NCI-H146 (cell line): ENCODE measurements around the gene RELB.

Experiments used
- DNase-seq: peaks from one replicate; lab custom pipeline; 2025; lab: John Stamatoyannopoulos, UW

RELB gene

GRCh38 chr19:45059258-45059965 lies 58.1 kb downstream of the RELB start:
- peak; percentile 59 for DNase-seq

DNA sequence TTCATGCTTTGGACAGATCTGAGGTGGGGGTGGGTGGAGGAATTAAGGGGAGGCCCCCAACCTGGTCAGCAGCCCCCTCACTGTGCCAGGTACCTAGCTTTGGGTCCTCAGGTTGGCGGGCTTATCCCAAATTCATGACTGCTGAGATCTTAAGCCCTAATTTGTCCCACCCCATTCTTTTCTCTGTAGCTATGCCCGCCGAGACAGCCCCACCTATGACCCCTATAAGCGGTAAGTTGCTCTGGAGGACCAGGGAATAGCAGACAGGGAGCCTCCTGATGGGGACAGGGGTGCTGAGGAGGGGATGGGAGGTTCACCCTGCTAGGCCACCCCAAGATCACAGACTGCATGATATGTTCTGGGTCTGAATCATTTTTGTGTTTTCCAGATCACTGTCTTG lies 60.7 kb downstream of the RELB start:
- no peak for DNase-seq

DNA sequence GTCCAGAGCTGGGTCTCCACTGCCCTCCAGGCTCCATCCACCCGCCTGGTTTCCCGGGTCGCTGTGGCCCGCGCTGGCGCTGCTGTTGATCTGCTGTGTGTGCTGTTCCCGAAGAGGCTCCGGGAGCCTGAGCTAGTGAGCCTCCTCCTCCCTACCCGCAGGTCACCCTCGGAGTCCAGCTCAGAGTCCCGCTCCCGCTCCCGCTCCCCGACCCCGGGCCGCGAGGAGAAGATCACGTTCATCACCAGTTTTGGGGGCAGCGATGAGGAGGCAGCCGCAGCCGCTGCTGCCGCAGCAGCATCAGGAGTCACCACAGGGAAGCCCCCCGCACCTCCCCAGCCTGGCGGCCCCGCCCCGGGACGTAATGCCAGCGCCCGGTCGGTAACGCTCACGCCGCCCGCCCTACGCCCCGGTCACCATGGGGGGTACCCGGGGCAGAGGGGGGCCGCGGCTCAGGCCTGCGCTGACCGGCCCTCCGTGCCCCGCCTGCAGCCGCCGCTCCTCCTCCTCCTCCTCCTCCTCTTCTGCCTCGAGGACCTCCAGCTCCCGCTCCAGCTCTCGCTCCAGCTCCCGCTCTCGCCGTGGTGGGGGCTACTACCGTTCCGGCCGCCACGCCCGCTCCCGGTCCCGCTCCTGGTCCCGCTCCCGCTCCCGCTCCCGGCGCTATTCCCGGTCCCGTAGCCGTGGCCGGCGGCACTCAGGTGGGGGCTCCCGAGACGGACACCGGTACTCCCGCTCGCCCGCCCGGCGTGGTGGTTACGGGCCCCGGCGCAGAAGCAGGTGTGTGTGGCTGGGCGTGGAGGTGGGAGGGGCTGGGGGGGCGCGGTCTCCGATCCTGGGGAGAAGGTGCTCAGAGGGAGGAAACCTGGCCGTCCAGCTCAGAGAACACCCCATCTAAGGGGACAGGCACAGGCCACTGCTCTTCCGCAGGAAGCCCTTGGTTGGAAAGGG lies 62.9 kb downstream of the RELB start:
- DNase-seq, result no peak

DNA sequence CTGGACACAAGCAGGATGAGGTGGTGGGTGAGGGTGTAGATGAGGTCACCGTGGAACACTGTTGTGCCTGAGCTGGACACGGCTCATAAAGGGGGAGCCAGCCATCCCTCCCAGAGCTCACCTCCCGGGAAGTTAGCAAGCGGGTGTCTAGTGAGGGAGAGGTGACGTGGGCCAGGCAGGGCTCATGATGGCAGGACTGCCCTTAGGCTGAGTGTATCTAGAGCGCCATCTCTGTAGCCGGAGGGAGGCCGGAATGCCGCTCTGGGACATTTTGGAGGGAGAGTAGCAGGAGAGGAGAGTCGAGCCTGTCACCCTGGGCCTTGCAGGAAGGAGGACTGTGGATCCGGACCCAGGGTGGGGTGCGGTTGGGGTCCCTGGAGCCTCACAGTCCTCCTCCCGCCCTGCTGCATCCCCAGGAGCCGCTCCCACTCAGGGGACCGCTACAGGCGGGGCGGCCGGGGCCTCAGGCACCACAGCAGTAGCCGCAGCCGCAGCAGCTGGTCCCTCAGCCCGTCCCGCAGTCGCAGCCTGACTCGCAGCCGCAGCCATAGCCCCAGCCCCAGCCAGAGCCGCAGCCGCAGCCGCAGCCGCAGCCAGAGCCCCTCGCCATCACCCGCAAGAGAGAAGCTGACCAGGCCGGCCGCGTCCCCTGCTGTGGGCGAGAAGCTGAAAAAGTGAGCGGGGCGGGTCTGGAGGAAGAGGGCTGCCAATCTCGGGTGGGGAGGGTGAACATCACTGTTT lies 65.8 kb downstream of the RELB start:
- DNase-seq, result no peak

- no peak for DNase-seq
Observed at GRCh38 chr19:45068041-45068440, 66.8 kb downstream of the RELB start.

DNA sequence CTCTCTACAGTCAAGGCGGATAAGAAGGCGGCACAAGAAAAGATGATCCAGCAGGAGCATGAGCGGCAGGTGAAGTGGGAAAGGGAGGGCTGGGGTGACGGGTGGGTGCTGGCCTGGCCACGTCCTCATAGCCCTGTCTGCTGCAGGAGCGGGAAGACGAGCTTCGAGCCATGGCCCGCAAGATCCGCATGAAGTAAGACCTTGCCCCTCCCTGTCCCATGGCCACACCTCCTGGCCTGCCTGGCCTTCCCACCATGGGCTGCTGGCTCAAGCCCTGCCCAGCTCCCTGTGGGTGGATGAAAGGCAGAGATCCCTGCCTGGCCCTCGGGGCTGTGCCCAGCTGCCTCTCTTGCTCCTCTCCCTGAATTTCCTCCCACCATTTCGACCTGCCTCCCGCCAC lies 67.8 kb downstream of the RELB start:
- DNase-seq, result no peak

GRCh38 chr19:45070214-45070613 lies 69.0 kb downstream of the RELB start:
- no peak for DNase-seq

DNA sequence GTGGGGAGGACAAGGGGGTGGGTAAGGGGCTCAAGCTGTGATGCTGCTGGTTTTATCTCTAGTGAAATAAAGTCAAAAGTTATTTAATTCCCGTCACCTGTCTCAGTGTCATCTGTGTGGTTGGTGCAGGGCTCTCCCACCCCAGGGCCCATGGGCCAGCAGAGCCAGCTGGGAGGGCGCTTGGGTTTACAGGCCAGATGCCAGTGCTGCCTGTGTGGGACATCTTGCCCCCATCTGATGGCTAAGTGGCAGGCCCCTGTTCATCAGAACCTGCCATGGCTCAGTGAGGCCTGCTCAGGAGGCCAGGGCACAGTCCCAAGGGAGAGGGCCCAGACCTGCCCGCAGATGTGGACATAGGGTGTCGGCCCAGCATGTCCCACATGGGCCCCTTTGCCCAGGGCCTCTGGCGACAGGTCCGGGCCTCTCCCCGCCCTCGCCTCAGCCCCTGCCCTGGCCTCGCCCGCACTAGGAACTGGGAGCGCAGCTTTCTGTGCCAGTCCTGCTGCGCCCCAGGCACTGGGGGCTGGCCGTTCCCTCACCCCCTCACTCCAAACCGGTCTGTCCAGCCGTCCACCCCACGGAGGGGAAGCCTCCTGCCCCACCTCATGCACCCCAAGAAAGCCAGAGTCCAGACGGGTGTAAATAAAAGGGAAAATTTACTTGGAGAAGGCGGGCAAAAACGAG lies 69.7 kb downstream of the RELB start:
- no peak for DNase-seq

- no peak for DNase-seq
Observed at GRCh38 chr19:45071545-45071938, 70.3 kb downstream of the RELB start.

- DNase-seq, result no peak
Observed at GRCh38 chr19:45071969-45072790, 70.9 kb downstream of the RELB start.

DNA sequence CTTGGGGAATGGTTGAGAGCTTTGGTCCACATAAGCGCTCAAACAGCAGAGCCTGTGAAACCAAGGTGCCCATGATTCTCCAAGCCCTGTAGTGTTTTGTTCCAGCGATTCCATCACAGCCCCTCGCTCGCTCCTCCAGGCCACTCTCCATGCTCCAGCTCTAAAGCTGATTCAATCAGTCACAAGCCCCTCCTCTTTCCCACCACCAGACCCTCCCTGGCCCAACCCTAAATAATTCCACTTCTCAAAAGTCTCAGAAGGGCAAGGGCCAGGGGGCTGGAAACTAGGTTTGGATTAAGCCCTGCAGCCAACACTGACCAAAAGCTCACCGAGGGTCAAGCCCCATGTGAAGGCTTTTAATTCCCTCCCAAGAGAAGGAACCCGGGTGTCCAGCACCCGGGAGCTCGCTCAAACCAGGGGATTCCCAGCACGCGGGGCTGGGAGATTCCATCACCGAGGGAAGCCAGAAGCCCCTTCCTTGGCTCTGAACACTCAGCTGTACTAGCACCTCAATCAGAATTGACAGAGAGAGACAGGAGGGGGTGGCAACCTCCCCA lies 73.6 kb downstream of the RELB start:
- DNase-seq, result no peak

DNA sequence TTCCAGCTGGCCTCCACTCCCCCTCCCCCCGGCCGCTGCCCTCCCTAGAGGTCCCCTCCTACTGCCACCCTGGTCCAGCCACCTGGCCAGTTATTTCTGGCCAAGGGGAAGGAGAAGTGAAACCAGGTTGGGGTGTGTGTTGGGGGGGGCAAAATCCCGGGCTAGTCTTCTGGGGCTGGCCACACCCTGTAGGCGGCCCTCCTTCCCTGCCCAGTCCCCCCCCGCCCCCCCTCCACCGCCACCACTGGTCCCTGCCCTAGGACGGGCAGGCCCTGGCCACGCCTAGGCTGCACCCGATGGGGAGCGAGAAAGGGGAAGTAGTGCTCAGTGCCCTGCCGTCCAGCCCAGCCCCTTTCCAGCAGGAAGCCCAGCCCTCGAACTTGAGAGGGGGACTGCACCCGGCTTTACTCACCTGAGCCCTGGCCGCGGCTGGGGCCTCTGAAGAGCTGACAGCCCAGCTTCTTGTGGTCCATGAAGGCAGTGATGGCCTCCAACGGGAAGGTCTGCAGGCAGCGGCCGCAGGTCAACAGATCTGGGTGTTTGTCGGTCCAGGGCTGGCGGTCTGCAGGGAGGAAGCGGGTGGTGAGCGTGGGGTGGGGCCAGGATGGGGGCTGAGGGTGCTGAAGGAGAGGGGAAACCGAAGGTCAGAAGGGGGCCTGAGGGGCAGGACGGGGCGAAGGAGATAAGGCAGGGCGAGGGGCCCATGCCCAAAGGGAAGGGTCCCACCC lies 74.2 kb downstream of the RELB start:
- peak; percentile 77 for DNase-seq

DNA sequence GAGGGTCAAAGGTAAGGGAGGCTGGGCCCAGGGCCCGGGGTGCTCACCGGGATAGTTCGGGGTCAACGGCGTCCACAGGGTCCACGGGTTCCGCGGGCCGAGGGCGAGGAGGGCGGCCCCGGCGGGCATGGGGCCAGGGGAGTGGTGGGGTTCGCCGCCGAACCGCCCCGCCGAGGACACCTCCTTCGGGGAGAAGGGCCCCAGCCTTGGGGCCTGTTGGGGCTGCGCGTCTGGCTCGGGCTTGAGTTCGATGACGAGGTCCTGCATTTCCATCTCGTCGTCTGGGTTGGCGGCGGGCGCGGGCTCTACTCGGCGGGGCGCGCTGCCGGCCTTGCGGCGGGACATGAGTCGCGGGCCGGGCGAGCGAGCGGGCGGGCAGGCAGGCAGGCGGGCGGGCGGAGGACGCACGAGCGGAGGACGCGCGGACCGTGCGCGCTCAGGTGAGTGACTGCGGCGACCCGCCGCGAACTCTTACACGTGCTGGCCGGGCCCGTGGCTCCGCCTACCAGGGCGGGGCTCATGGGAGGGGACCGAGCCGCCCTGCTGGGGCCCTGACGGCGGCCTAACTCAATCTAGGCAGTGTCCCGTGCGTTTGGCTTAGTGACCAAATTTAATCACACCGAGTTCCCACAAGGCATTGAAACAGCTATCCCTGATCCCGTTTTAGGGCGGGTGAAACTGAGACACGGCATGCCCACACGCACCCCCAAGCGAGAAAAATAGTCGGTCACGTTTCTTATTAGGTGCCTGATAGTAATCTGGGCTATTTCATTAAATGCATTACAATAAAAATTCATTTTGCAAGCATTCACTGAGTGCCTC lies 75.0 kb downstream of the RELB start, which contains the start of gene ZNF296:
TSS of gene ZNF296 (minus strand) at position 450 of the 822 bp plus-strand sequence. CDS start at position 345, 105 bp downstream.
- DNase-seq, result peak; percentile 91

DNA sequence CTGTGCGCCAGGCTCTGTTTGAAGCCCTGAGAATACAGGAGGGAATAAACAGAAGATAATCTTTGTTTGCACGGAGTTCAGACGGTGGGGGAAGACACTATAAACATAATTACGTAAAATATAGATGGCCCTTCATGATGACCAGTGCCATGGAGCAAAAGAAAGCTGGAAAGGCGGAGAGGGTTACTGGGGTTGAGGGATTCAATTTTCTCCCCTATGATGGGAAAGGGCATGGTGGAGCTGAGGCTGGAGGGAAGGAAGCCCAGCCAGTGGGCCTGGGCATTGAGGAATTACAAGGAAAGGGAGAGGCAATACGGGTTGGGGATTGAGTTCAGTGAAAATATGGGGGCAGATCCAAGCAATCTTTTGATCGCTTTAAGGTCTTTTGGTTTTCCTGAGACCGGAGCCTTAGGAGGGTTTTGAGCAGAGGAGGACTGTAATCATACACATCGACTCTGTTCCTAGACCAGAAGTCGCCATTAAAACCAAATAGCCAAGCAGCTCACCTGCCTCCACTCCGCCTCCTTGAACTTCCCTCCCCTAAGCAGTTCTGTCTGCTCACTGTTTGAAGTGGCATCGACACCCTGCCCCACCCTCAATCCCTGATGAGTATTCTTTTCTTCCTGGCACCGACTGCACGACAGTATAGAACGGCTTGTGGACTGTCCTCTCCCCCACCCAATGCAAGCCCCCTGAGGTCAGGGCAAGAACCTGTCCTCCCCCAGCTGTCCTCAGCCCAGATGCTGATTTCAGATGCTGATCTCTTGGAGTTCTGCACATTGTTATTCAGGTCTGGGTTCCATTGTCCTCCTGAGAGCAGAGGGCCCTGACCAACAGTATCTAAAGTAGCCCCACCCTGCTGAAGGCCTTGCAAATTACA lies 75.8 kb downstream of the RELB start:
- DNase-seq, result no peak

GRCh38 chr19:45078390-45079062 lies 77.3 kb downstream of the RELB start:
- DNase-seq, result no peak

GRCh38 chr19:45079063-45079910 lies 78.0 kb downstream of the RELB start, which contains the start of gene GEMIN7:
Gene GEMIN7 (plus strand): TSS chr19:45079260. CDS start chr19:45090115, 10,855 bp downstream.
- DNase-seq, result peak; percentile 95
